ENCODE data around the gene PARM1. TPM values are rescaled to one million over a fixed set of nuclear protein-coding genes. Genes with fewer than 3 reads are reported as not detected.

The PARM1 gene, protein sequence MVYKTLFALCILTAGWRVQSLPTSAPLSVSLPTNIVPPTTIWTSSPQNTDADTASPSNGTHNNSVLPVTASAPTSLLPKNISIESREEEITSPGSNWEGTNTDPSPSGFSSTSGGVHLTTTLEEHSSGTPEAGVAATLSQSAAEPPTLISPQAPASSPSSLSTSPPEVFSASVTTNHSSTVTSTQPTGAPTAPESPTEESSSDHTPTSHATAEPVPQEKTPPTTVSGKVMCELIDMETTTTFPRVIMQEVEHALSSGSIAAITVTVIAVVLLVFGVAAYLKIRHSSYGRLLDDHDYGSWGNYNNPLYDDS
- not detected in 2 replicates for total RNA-seq (2011; cell fraction: chromatin; rRNA removed; ENCODE audit: low replicate concordance)
- total RNA-seq (2011; cell fraction: nucleolus; rRNA removed): not detected in 2 replicates
- not detected in 2 replicates for total RNA-seq (2011; cell fraction: nucleoplasm; rRNA removed)
- total RNA-seq (2014; rRNA removed) (not detected in 2 replicates), total RNA-seq (2014; rRNA removed; fragmentation: Illumina TruSeq; extraction: Trizol) (not detected in 2 replicates), total RNA-seq (2015; rRNA removed; fragmentation: Illumina TruSeq; extraction: Trizol) (not detected in 2 replicates), total RNA-seq (2021) (0.07 and 0.09 TPM in 2 replicates), polyA plus RNA-seq (2011; rRNA removed) (not detected in 2 replicates), polyA plus RNA-seq (2014; fragmentation: Illumina TruSeq; extraction: Trizol) (not detected in 2 replicates), polyA plus RNA-seq (2014; fragmentation: Nextera tagmentation; extraction: Ambion mirVana) (not detected), polyA plus RNA-seq (2014; rRNA removed) (not detected in 2 replicates), polyA minus RNA-seq (2011; rRNA and poly(A)+ RNA removed) (not detected in 2 replicates), Bru-seq, nascent RNA (percentile 2 among the genes with signal in this experiment), BruChase-seq, experiment 1, labeled RNA remaining after a 2-hour chase (percentile 1 among the genes with signal in this experiment), BruChase-seq, experiment 2, labeled RNA remaining after a 6-hour chase (percentile 8 among the genes with signal in this experiment)
- not detected in 2 replicates for polyA plus RNA-seq (2011; cell fraction: cytosol; rRNA removed)
- polyA plus RNA-seq (2011; cell fraction: nucleus; rRNA removed): not detected in 2 replicates
- 0.03 TPM in 1 of 2 replicates, not detected in the other for polyA plus RNA-seq (2012)
- not detected in 2 replicates for polyA minus RNA-seq (2011; cell fraction: cytosol; rRNA and poly(A)+ RNA removed)
- not detected in 2 replicates for polyA minus RNA-seq (2011; cell fraction: nucleus; rRNA and poly(A)+ RNA removed)
- long read RNA-seq, experiment 1: 0 reads
- long read RNA-seq, experiment 2: 0 reads
- long read RNA-seq, experiment 3: 0 reads

DNA sequence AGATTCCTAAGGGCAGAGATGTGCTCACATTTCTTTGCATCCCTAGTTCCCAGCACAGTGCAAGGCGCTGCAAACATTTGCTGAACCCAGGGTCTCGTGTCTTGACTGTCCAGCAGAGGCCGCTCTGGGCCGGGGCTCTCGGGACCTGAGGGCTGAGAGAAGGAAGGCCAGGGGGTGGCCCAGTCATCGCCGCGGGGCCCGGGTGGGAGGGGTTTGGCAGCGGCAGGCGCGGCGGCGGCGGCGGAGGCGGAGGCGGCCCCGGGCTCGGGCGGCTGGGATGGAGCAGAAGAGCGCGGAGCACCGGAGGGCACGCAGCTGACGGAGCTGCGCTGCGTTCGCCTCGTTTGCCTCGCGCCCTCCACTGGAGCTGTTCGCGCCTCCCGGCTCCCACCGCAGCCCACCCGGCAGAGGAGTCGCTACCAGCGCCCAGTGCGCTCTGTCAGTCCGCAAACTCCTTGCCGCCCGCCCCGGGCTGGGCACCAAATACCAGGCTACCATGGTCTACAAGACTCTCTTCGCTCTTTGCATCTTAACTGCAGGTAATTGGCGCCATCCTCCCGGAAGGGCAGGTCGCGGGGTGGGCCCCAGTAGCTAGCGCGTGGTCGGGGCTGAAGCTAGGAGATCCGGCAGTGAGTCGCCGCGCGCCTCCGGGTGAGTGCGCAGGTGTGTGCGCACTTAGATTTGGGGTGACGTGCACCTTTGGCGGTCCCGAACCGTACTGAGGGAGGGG, at the start of gene PARM1:
Gene PARM1 (plus strand): TSS at position 285 of the 730 bp plus-strand sequence. CDS start 212 bp downstream, at position 497.
- no peak for FAIRE-seq
- Histone ChIP-seq H3K9me3 (replicated peaks; ENCODE audit: control insufficient read depth, insufficient read depth, low read depth, low read length) (no peaks in the 10 kb centered on the region), H3K9ac (ENCODE audit: insufficient read depth in 1 of 2, low read depth in 2 of 2, low read length in 2 of 2) (no peak within 1 kb of the TSS), H3K4me2 (ENCODE audit: insufficient read depth, low read length) (no peak within 1 kb of the TSS), H3K36me3 (ENCODE audit: control insufficient read depth, insufficient read depth, low read length) (no peaks in the 10 kb centered on the region), H3K79me2 (ENCODE audit: control insufficient read depth, insufficient read depth, low read length) (no peaks in the 10 kb centered on the region), H3K27ac (ENCODE audit: extremely low read depth, low read depth, low read length) (no peak within 1 kb of the TSS), H2AFZ (ENCODE audit: low read depth, low read length) (no peak within 1 kb of the TSS), H3K4me3 (no peak within 1 kb of the TSS), H3K9me1 (ENCODE audit: control insufficient read depth, insufficient read depth, low read length) (no peaks in the 10 kb centered on the region), H3K4me1 (replicated peaks in 1 of 2; ENCODE audit: control insufficient read depth in 2 of 2, insufficient read depth in 2 of 2, low read length in 2 of 2) (peaks cover 0 to 12% of the 10 kb centered on the region in 2 experiments; a peak in 2 of 5 replicates), H3K27me3 (ENCODE audit: control insufficient read depth in 2 of 2, insufficient read depth in 2 of 2, low read length in 2 of 2) (peaks cover 3 to 22% of the 10 kb centered on the region in 2 experiments; a peak in 3 of 5 replicates), H4K20me1 (replicated peaks; ENCODE audit: control insufficient read depth, insufficient read depth, low read length) (no peaks in the 10 kb centered on the region)
- in situ Hi-C loops (cut with MboI): no loop called here
- no TSS peak for BruUV-seq (replicated peaks)
- peak; percentile 100 for ATAC-seq
- ChIA-PET POLR2A (no interaction called here), CTCF (ENCODE audit: low intra/inter-chr PET ratio) (no interaction called here)
- intact Hi-C loops (cut with micrococcal nuclease): no loop called here
- 41% methylated on average over 24 of the region's 64 CpGs for WGBS (ENCODE audit: insufficient coverage, low coverage, missing lambda C conversion rate)
- peak; percentile 55 to 66 (median 64) for DNase-seq (ENCODE audit: extremely low read depth in 1 of 4, low spot score in 3 of 4)
- TF ChIP-seq RBM17 (IDR thresholded peaks at IDR 0.05; ENCODE audit: borderline replicate concordance, low read depth, low read length) (no peak), SMC3 (conservative IDR thresholded peaks at IDR 0.05; ENCODE audit: insufficient read depth, low read depth, low read length) (0 out of 2 replicates have a peak, but pooled peaks have one; percentile 29), TBL1XR1 (IDR thresholded peaks at IDR 0.05; ENCODE audit: low read length in 2 of 2) (no peak)
- TF ChIP-seq, protein P1, sequence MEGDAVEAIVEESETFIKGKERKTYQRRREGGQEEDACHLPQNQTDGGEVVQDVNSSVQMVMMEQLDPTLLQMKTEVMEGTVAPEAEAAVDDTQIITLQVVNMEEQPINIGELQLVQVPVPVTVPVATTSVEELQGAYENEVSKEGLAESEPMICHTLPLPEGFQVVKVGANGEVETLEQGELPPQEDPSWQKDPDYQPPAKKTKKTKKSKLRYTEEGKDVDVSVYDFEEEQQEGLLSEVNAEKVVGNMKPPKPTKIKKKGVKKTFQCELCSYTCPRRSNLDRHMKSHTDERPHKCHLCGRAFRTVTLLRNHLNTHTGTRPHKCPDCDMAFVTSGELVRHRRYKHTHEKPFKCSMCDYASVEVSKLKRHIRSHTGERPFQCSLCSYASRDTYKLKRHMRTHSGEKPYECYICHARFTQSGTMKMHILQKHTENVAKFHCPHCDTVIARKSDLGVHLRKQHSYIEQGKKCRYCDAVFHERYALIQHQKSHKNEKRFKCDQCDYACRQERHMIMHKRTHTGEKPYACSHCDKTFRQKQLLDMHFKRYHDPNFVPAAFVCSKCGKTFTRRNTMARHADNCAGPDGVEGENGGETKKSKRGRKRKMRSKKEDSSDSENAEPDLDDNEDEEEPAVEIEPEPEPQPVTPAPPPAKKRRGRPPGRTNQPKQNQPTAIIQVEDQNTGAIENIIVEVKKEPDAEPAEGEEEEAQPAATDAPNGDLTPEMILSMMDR (IDR thresholded peaks at IDR 0.05 in 2 of 3, conservative IDR thresholded peaks at IDR 0.05 in 1 of 3; ENCODE audit: insufficient read depth in 2 of 3, low read depth in 1 of 3, low read length in 3 of 3): peak; percentile 45 to 72 (median 49); a peak in 4 of 6 replicates
- TF ChIP-seq, protein P2, sequence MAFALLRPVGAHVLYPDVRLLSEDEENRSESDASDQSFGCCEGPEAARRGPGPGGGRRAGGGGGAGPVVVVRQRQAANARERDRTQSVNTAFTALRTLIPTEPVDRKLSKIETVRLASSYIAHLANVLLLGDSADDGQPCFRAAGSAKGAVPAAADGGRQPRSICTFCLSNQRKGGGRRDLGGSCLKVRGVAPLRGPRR (CRISPR knock-in tag; IDR thresholded peaks at IDR 0.05): no peak
